GDM1 (cell line): ENCODE measurements around the gene CCBE1.
"Not testable (repeated sequence)": the region's sequence is repeated elsewhere in the genome, so short reads cannot be mapped to it uniquely, and the experiment has no call there.

ENCODE experiments used
- DNase-seq: peaks from one replicate; lab custom pipeline; 2025; lab: John Stamatoyannopoulos, UW

Gene CCBE1

GRCh38 chr18:59656373-59656887, 40.8 kb downstream of the CCBE1 start:
- no peak for DNase-seq

- no peak for DNase-seq
Measured at GRCh38 chr18:59655676-59656075, 41.5 kb downstream of the CCBE1 start.

GRCh38 chr18:59651071-59651470, 46.2 kb downstream of the CCBE1 start:
- DNase-seq = no peak

- no peak for DNase-seq
Measured at GRCh38 chr18:59650266-59650820, 46.9 kb downstream of the CCBE1 start.

DNA sequence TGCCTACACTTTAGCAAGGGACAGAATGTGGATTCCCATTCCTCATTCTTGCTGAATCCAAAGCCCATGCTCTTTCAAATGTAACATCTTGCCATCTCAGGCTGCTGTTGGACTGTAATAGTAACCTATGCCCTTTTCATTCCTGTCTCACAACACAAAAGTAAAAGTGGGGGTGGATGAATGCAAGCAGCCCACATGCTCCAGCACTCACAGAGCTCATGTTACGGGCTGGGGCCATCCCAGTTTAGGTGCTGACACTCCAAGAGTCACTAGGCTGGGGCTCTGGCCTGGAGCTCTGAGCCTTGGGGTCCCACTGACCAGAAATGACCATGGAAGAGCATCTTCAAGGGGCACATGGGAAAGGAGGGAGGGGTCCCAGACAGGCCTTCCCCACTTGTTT, 47.6 kb downstream of the CCBE1 start:
- DNase-seq = no peak

GRCh38 chr18:59648469-59648868, 48.8 kb downstream of the CCBE1 start:
- not testable (repeated sequence) for DNase-seq

GRCh38 chr18:59646963-59647307, 50.3 kb downstream of the CCBE1 start:
- DNase-seq = no peak

GRCh38 chr18:59646228-59646962, 50.8 kb downstream of the CCBE1 start:
- no peak for DNase-seq

DNA sequence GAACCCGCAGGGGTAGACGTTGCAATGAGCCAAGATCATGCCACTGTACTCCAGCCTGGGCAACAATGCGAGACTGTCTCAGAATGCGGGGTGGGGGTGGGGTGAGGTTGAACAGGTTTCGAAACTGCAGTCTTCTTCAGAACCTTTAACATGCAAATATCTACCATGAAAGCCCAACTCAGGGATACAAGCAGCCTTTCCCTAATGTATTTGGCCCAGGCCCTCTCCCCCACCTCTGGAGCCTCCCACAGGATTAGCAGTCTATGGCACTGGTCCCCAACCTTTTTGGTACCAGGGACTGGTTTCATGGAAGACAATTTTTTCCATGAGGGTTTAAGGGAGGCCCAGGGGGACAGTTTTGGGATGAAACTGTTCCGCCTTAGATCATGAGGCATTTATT, 53.5 kb downstream of the CCBE1 start:
- DNase-seq = no peak

DNA sequence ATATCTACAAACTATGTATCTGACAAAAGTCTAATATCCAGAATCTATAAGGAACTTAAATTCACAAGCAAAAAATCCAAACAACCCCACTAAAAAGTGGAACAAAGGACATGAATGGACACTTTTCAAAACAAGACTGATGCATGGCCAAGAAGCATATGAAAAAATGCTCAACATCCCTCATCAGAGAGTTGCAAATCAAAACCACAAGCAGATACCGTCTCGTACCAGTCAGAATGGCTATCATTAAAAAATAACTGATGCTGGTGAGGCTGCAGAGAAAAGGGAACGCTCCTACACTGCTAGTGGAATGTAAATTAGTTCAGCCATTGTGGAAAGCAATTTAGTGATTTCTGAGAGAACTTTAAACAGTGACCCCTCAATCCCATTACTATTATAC, 56.5 kb downstream of the CCBE1 start:
- DNase-seq = no peak

DNA sequence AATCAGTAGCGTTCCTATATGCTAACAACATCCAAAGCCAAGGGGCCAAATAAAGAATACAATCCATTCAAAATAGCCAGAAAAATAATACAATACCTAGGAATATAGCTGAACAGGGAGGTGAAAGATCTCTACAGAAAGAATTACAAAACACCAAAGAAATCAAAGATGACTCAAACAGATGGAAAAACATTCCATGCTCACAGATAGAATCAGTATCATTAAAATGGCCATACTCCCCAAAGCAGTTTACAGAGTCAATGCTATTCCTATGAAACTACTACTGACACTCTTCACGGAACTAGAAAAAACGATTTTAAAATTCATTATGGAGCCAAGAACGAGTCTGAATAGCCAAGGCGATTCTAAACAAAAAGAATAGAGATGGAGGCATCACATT, 57.4 kb downstream of the CCBE1 start:
- no peak for DNase-seq

DNA sequence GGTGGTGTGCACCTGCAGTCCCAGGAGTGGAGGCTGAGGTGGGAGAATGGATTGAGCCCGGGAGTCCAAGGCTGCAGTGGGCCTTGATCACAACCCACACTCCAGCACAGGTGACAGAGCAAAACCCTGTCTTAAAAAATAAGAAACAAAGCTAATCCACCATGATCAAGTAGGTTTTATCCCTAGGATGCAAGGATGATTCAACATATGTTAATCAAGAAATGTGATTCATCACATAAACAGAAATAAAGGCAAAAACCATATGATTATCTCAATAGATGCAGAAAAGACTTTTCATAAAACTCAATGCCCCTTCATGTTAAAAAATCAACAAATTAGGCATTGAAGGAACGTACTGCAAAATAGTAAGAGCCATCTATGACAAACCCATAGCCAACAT, 58.1 kb downstream of the CCBE1 start:
- no peak for DNase-seq

DNA sequence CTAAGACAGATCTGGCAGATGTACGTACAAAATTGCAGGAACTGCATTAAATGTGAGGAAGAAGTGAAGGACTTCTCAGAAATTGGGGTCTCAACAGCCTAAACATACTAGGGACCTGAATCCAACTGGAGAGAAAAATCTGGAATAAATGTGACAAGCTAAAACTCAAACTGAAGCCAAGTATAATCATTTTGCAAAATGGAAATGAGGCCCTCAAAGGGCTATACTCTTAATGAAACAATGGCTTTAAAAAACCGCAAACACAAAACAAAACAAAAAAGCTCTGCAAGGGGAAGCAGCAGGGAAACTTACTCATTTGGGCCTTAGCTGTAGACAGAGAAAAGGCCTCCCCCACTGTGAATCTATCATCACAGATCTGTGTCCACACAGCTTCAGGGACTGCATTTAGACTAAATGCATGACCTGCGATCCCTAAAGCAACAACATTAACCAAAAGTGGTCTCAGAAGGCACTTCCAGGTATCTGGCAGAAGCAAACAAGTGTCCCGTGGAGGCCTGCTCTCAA, 63.2 kb downstream of the CCBE1 start:
- no peak for DNase-seq

GRCh38 chr18:59633317-59633716, 63.9 kb downstream of the CCBE1 start:
- no peak for DNase-seq

GRCh38 chr18:59631583-59632181, 65.5 kb downstream of the CCBE1 start:
- peak; percentile 3 for DNase-seq

DNA sequence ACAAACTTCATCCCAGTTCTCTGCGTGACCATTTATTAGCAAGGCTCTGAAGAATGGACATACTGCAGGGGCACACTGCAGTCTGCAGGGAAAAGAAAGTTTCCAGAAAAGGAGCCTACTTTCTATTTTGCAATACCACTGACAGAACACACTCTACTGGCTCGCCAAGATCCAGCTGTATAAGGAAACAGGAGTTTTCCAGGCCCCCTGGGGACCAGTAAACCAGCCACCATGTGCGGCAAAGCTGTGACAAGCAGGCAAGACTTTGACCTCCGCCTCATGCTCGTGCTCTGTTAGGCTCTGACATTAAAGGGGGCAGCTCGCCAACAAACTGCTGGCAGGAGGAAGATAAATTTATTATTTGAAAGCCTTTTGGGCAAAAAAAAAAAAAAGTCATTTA, 67.3 kb downstream of the CCBE1 start:
- DNase-seq = no peak

DNA sequence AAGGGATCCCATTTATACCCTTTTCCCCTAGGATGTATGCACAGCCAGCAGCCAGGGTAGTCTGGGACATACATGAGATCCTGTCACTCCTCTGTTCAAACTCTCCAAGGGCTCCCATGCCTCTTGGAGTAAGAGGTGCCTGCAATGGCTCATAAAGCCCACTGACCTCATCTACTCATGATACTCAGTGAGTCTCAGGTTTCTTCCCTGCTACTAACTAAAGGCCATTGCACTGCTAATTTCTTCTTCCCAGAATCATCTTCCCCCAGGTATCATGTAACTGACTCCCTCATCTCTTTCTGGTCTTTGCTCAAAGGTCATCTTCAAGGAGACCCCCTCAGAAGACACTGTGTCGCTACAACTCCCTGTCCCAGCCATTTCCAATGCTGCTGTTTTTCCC, 68.2 kb downstream of the CCBE1 start:
- DNase-seq = no peak

- no peak for DNase-seq
Measured at GRCh38 chr18:59627414-59627813, 69.8 kb downstream of the CCBE1 start.

GRCh38 chr18:59624369-59624765, 72.9 kb downstream of the CCBE1 start:
- no peak for DNase-seq

- no peak for DNase-seq
Measured at GRCh38 chr18:59623456-59624368, 73.5 kb downstream of the CCBE1 start.

DNA sequence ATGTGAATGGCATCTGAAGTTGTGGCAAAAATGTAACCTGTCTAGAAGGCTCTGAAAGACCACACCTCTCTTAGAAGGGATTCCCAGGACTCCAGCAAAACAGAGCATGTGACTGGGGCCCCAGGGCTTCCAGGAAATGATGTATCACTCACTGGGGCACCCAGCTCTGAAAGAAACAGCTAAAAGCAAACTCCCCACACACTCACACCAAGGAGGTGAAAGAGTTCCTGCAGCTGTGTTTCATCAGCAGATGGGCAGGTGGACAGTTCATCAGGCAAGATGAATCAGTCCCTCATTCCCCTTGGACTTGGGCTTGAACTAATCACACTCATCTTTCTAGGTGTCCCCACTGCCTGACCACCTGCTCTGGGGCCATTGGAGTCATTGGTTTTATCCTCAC, 76.2 kb downstream of the CCBE1 start:
- DNase-seq = no peak

GRCh38 chr18:59620381-59620780, 76.8 kb downstream of the CCBE1 start:
- no peak for DNase-seq
